Measurements from ENCODE around the gene GPC6.

DNA sequence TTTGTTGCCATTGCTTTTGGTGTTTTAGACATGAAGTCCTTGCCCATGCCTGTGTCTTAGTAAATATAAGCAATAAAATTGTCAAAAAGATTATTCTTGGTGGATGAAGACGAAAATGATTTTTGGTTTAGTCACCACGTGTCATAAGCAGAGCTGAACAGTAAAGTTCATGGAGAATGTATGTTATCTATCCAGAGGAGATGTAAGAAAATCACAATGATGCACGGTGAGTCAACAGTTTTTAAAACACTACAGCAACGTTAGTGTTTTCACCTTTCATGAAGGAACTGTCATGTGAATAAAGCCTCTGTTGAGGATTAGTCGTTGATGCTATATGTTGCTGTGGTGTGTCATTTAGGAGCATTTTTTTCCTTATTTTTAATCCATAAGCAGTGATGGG lies 137.6 kb downstream of the GPC6 start:
- TF ChIP-seq, protein P1, sequence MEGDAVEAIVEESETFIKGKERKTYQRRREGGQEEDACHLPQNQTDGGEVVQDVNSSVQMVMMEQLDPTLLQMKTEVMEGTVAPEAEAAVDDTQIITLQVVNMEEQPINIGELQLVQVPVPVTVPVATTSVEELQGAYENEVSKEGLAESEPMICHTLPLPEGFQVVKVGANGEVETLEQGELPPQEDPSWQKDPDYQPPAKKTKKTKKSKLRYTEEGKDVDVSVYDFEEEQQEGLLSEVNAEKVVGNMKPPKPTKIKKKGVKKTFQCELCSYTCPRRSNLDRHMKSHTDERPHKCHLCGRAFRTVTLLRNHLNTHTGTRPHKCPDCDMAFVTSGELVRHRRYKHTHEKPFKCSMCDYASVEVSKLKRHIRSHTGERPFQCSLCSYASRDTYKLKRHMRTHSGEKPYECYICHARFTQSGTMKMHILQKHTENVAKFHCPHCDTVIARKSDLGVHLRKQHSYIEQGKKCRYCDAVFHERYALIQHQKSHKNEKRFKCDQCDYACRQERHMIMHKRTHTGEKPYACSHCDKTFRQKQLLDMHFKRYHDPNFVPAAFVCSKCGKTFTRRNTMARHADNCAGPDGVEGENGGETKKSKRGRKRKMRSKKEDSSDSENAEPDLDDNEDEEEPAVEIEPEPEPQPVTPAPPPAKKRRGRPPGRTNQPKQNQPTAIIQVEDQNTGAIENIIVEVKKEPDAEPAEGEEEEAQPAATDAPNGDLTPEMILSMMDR (optimal IDR thresholded peaks at IDR 0.05 in 1 of 3, IDR thresholded peaks at IDR 0.05 in 1 of 3, conservative IDR thresholded peaks at IDR 0.05 in 1 of 3; ENCODE audit: extremely low read depth in 1 of 3, insufficient read depth in 2 of 3, low read length in 3 of 3) = no peak
- TF ChIP-seq EZH2 (IDR thresholded peaks at IDR 0.05; ENCODE audit: low read length) = no peak

All from keratinocyte (primary cell).